Raji (cell line): ENCODE measurements around the gene TM4SF1.

ENCODE experiments used
- POLR2A ChIP-seq: IDR thresholded peaks from 2 replicates; pipeline ENCODE4 v1.6.1; 2011; ENCODE audit warnings: low read depth, low read length, control low read depth; ENCODE audit not compliant: insufficient read depth

The TM4SF1 gene

DNA sequence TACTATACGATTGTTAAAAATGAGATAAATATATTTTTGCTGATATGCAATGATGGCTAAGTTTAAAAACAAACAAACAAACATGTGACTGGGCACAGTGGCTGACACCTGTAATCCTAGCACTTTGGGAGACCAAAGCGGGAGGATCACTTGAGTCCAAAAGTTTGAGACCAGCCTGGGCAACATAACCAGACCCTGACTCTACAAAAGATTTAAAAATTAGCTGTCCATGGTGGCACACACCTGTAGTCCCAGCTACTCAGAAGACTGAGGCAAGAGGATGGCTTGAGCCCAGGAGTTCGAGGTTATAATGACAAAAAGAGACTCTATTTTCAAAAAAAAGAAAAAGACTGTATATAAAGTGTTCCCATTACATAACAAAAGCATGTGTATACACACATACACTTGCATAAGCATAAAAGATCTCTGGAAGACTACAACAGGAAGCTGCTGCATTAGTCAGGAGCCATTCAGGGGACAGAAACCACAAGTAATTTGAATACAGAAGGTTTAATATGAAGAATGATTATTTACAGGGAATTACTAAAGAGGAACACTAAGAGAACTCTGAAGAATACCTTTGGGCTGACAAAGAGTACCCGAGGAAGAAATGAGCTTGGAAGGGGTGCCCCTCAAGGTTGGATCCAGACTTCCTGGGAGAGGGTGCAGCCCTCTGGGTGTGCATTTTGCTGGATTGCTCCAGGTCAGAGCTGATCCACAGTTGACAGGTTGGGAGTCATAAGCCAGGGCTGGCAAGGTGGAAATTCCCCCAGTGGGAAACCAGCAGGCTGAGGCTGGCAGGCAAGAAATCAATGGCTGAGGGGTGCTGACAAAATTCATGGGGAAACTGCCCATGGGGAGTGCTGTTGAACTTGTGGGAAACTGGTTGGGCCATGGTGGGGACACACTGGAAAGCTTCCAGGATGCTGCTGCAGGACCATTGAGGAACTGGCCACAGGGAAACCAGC is 34.8 kb downstream of the TM4SF1 start:
- no peak for TF ChIP-seq POLR2A

DNA sequence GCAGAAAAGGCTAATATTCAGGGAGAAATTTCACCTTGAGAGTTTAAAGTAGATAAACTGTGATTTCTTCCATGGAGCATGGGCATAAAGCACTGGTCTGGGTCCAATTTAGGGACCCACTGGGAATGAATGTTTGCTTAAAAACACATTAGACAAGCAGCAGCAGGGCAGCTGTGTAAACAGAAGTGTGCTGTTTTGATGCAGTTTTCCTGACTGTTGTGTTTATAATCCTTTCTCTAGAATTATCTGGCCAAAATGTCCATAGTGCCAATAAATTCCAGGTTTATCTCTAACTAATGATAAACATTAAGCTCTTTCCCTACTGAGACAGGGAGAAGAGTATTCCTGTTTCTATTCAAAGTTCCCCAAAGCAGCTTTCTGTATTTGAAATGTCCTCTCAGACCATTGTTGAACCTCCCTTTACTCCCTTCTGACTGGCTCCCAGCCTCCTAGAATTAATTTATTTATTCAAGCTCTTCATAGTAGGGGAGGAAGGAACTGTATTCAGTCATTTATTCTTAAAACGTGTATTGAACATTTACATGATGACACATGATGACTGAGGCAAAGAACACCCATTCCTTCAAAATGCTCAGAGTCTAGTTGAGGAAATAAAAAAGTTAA is 37.0 kb downstream of the TM4SF1 start:
- no peak for TF ChIP-seq POLR2A

DNA sequence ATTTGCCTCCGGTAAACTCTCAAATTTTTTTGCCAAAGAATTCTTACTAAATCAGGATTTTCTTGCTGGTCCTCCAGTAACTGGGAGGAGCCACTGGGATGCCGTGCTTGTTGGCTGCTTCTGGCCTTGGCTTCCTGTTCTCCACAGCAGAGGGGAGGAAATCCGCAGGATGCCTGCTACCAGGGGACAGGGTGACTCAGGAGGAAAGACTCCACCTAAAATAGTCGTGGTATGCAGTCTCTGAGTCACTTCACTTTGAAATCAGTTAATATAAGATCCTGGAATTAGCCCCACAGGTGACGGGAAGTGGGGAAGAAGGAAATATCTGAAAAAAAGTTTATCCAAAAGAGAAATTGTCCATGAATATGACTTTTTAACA is 37.5 kb downstream of the TM4SF1 start:
- no peak for TF ChIP-seq POLR2A

DNA sequence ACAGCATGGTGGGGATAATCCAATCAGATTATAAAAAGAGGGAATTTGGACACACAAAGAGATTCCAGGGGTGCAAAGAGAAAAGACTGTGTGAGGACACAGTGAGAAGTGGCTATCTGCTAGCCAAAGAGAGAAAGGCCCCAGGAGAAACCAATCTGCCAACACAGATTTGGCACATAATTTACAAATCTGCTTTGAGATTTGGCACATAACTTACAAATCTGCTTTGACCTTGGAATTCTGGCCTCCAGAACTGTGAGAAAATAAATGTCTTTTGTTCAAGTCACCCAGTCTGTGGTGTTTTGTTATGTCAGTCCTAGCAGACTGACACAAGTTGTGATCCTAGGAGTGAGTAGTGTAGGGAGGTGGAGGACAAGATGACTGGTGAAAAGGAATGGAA is 40.5 kb downstream of the TM4SF1 start:
- TF ChIP-seq POLR2A = no peak

DNA sequence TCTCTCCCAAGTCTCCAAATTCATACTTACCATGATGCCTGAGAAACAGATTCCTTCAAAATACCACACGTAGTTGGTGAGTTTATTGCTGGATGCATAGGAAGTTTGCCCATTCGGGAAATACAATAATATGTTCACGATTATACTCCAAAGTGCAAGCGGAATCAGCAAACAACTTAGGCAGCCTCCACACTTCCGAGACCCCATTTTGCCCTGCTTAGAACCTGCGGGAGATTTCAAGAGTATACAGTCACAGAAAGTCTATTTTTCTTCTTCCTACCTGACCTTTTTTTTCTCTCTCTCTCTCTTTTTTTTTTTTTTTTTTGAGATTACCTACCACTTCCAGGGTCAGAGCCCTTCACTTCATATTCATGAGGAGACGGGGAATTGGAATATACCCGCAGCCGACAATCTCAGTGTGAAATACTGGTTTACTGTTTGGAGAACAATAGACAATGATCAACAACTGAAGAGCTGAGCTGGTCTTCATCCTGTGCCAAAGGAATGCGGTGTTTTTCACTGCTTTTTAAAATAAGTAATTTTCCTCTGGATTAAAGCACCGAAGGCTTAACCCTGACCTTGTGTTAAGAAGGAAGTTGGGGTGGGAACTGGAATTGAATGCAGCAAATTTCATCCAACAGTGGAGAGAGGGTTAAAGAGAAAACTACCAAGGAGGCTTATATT is 44.1 kb downstream of the TM4SF1 start, which contains the start of gene TM4SF18:
TM4SF18 (minus strand) TSS at position 461 of the 684 bp plus-strand sequence; CDS start at position 207, 254 bp downstream.
- no peak for TF ChIP-seq POLR2A

DNA sequence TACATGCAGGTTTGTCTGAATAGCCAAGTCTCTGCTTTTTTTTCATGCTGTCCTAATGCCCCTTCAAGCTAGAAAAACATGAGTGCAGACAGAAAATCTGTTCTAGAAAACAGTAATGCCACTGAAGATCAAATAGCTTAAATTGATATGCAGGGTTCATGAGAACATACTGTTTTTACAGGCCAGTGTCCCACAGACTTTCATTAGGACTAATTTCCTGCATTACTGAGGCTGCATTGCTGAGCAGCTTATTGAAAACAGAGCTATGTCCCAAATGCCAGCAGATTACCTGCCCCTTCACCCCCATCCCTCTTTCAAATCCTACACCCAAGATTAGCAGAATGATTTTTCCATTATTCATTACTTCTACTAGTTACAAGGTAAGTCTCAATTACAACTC is 44.7 kb downstream of the TM4SF1 start:
- TF ChIP-seq POLR2A = no peak

DNA sequence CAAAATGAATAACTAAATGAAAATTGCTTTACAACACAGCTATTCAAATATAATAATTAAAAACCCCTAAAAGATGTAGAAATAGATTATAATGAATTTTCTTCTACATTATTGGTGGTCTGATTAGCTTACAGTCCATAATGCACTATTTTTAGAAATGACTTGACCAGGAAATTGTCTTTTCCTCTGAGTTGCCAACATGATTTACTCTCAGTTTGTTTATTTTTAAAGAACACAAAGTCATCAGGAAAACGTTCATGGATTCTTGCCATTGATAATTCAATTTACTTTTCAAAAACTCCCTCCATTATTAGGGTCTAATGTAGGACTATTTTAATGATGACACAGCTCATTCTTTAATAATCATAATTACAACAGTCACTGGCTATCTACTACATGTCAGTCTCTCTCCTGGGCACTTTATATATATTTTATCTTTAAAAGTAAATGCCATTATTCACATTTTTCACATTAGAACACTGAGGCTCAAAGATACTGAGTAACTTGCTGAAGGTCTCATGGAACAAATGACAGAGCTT is 45.2 kb downstream of the TM4SF1 start:
- TF ChIP-seq POLR2A = no peak

DNA sequence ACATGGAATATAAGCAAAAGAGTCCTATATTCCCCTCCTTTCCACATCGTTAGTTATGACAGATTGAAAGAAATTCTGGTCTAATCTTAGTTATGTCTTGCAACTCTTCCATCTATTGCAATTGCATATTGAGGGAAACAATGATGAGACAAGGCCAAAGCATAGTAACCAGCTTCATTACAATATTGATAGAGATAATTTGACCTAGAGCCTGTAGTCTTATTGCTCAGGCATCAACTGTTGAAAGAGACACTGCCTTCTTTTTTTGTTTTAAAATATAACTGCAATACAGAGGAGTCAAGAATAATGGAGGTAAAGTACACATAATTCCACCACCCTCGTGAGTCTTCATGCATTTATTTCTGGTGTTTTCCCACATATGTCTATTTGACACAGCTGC is 46.1 kb downstream of the TM4SF1 start:
- no peak for TF ChIP-seq POLR2A

DNA sequence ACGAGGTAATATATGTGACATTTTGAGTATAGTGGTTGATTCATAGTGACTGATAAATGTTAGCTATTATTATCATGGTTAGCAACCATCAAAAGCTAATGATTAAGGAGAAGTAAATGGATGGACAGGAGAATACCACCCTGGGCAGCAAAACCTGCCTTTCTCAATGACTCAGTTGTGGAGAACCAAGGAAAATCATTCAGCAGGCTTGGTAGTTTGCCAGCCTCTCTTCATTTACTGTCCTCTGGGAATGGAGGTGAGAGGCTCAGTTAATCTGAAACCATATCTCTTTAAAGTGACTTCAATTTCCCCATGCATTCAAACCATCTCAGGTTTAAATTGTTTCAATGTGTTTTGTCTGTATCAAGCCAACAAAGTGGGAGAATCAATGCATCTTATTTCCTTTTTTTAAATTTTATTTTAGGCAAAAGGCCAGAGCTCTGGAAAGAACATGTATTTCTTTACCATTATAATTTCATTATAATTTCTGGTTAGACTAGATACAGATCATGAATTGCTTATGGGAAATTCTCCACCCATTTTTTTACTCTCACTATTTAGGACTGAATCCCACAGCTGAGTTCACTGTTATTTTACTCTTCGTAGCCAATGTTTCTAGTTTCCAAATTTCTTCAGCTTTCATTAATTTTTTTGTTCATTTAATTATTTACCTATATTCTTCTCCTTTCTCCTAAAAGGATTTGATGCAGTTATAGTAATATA is 46.7 kb downstream of the TM4SF1 start:
- TF ChIP-seq POLR2A = no peak

DNA sequence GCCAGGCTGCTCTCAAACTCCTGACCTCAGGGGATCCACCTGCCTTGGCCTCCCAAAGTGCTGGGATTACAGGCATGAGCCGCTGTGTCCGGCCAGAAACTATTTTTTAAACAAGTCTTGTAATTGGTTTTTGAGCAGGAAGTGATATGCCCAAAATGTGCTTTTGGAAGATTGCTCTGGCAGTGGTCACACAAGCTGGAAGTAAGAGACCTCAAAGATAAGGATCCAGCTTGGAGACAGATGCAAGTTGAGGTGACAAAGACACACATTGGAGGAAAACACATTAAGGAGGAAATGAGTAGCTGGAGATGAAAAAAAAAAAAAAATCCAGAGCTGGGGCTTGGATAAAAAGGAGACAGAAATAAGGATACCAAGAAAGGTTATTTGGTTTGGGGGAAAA is 50.3 kb downstream of the TM4SF1 start:
- TF ChIP-seq POLR2A = no peak

DNA sequence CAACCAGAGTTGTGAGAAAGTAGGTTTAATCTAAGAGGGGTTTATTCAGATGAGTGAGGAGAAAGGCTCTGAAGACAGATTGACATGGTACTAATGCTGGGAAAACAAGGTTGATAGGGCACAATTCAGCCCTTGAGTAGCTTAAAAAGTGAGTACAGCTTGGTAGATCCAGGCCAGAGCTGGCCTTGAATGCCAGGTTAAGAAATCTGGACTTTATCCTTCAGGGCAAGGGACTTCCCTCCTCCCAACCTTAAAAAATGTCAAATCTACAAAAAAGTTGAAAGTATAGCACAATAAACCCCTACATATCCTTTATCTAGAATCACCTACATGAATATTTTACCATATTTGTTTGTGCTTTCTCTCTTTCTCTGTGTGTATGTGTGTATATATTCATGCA is 51.9 kb downstream of the TM4SF1 start:
- no peak for TF ChIP-seq POLR2A

DNA sequence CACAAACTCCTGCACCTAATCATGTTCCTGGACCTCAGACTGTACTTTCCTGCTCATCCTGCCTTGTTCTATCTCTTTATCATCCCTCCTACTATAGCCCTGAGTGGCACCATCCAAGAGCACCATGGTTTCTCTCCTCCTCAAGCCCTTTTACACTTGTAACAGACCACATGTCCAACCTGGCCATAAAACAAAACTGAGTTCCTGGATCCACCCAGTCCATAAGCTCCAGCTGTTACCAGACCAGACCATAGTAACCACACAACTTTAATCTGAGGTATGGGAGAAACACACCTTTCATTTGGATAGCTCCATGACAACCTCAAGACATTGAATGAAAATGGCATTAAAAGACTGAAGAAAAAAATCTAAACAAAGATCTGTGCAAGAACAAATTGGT is 53.1 kb downstream of the TM4SF1 start:
- TF ChIP-seq POLR2A = no peak

DNA sequence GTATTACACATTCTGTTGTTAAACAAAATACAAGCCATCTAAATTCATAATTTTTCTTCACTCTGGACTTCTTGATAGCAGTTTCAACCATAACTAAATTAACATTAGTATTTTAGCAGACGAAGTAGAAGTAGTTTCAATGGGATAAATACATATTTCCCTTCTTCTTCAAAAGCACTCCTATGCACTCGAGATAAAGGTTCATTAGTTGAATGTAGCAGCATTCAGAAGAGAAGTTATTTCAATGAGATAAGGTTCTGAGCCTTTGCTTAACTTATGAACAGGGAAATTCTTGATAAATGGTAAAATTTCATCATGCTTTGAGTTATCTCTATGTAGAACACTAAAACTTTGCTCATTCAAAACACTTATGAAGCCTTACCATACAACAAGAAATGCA is 55.8 kb downstream of the TM4SF1 start:
- TF ChIP-seq POLR2A = no peak

DNA sequence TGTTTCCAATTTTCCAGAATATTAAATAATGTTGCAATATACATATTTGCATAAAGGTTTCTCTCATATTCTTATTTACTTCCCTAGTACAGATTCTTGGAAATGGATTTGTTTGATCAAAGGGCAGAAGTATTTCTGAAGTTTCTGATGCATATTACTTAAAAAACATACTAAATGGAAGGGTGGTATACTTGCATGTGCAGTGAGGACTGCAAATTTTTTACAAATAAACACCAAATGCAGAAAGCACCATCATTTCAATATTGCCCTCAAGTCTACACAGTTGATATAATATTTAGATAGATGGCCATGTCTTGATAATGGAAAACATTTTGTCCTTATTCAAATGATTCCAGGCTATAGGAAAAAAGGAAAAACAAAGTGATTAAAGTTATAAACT is 56.3 kb downstream of the TM4SF1 start:
- TF ChIP-seq POLR2A = no peak

DNA sequence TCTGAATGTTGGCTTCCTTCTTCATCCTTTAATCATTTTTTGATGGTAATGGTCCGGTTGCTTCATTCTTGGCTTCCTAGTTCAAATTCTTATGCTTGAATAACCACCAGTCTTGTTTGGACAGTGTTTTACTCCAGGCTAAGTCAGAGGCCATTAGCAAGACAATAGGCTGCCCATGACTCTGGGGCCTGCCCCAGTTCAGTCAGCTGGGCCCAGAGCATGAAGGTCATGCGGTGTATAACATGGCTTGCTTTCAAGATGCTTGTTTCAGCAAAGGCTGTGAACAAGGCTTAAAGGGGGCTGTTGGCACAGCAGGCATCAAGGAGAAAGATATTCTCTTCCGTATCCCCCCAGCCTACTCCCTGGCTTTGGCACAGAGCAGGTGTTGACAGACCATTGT is 57.7 kb downstream of the TM4SF1 start:
- TF ChIP-seq POLR2A = no peak
